ENCODE data around the gene ZNF410.

- no peak for TF ChIP-seq CTCF (IDR thresholded peaks at IDR 0.05)
- TF ChIP-seq POLR2A (IDR thresholded peaks at IDR 0.05): no peak
Measured at GRCh38 chr14:73953731-73954130, 67.1 kb downstream of the ZNF410 start.

Data from breast epithelium (tissue), 3 donors.